ENCODE data around the gene OR5P2.
"Not testable (repeated sequence)": the region's sequence is repeated elsewhere in the genome, so short reads cannot be mapped to it uniquely, and the experiment has no call there.

DNA sequence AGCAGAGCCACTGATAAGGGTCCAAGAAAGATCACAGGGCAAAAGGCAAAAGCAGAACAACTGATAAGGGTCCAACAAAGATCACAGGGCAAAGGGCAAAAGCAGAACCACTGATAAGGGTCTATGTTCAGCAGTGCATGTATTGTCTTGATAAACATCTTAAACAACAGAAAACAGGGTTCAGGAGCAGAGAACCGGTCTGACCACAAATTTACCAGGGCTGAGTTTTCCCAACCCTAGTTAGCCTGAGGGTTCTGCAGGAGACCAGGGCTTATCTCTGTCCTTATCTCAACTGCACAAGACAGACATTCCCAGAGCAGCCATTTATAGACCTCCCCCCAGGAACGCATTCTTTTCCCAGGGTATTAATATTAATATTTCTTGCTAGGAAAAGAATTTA lies 13.6 kb upstream of the OR5P2 start:
- TF ChIP-seq, protein P1, sequence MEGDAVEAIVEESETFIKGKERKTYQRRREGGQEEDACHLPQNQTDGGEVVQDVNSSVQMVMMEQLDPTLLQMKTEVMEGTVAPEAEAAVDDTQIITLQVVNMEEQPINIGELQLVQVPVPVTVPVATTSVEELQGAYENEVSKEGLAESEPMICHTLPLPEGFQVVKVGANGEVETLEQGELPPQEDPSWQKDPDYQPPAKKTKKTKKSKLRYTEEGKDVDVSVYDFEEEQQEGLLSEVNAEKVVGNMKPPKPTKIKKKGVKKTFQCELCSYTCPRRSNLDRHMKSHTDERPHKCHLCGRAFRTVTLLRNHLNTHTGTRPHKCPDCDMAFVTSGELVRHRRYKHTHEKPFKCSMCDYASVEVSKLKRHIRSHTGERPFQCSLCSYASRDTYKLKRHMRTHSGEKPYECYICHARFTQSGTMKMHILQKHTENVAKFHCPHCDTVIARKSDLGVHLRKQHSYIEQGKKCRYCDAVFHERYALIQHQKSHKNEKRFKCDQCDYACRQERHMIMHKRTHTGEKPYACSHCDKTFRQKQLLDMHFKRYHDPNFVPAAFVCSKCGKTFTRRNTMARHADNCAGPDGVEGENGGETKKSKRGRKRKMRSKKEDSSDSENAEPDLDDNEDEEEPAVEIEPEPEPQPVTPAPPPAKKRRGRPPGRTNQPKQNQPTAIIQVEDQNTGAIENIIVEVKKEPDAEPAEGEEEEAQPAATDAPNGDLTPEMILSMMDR (IDR thresholded peaks at IDR 0.05), result not testable (repeated sequence)
- TF ChIP-seq TAF1 (IDR thresholded peaks at IDR 0.05; ENCODE audit: borderline replicate concordance, low read depth, low read length); YY1 (IDR thresholded peaks at IDR 0.05; ENCODE audit: low read depth); PBX3 (IDR thresholded peaks at IDR 0.05): not testable (repeated sequence)

Data from SK-N-SH (cell line).